AG04449 (cell line): Measurements from ENCODE around the gene GRK3.

Source experiments
- CTCF ChIA-PET: fragments of 350-600 bp; formaldehyde crosslinking; extraction: SDS; loops from one replicate; lab custom pipeline; 2021; ENCODE audit warnings: antibody characterized with exemption; lab: Yijun Ruan, JAX
- POLR2A ChIA-PET: fragments of 400-600, 350-600 bp; formaldehyde crosslinking; extraction: SDS; loops from one replicate; lab custom pipeline; 2020; ENCODE audit warnings: antibody characterized with exemption, inconsistent platforms; lab: Yijun Ruan, JAX
- DNase-seq: peaks from one replicate; pipeline ENCODE4 v3.0.0-alpha.2; 2010; ENCODE audit warnings: low read depth, low spot score
- H3K4me3 ChIP-seq: 2 replicates; pipeline ENCODE4 v1.5.1; 2011; ENCODE audit warnings: low read depth, mild to moderate bottlenecking, control low read depth, low read length
- CTCF ChIP-seq: IDR thresholded peaks from one replicate; pipeline ENCODE4 v1.5.1; 2011; ENCODE audit warnings: mild to moderate bottlenecking, moderate library complexity, low read length, control low read depth, inconsistent platforms; ENCODE audit not compliant: insufficient read depth; ENCODE audit errors: missing control alignments

GRK3 gene

GRCh38 chr22:25693268-25693565 is 128.7 kb downstream of the GRK3 start:
- no peak overlapping the region for H3K4me3 ChIP-seq
- no peak for TF ChIP-seq CTCF
- DNase-seq: no peak
- CTCF ChIA-PET: interaction anchor here (1.1 to 1.4 kb wide), 2 partner anchors 9 to 11 kb away, joined by 3 read pairs; no protein-coding TSS in a partner anchor
- POLR2A ChIA-PET: no interaction called here

GRCh38 chr22:25694196-25694907 is 129.9 kb downstream of the GRK3 start:
- CTCF ChIA-PET: no interaction called here
- H3K4me3 ChIP-seq: no peak overlapping the region
- POLR2A ChIA-PET: no interaction called here
- DNase-seq: no peak
- TF ChIP-seq CTCF: no peak

GRCh38 chr22:25695146-25695545 is 130.7 kb downstream of the GRK3 start:
- POLR2A ChIA-PET: no interaction called here
- CTCF ChIA-PET: no interaction called here
- no peak overlapping the region for H3K4me3 ChIP-seq
- no peak for TF ChIP-seq CTCF
- no peak for DNase-seq

GRCh38 chr22:25696763-25697162 is 132.3 kb downstream of the GRK3 start:
- CTCF ChIA-PET: interaction anchor here (1.3 to 1.6 kb wide), 2 partner anchors 75 to 76 kb away, joined by 3 to 5 read pairs; no protein-coding TSS in a partner anchor
- H3K4me3 ChIP-seq: no peak overlapping the region
- DNase-seq: no peak
- POLR2A ChIA-PET: no interaction called here
- TF ChIP-seq CTCF: no peak

- DNase-seq: no peak
- H3K4me3 ChIP-seq: no peak overlapping the region
- CTCF ChIA-PET: interaction anchor here (1.3 to 1.6 kb wide), 2 partner anchors 74 to 76 kb away, joined by 3 to 5 read pairs; no protein-coding TSS in a partner anchor
- POLR2A ChIA-PET: no interaction called here
- TF ChIP-seq CTCF: no peak
Measured at GRCh38 chr22:25697181-25697664, 132.7 kb downstream of the GRK3 start.

GRCh38 chr22:25697978-25698377 is 133.5 kb downstream of the GRK3 start:
- CTCF ChIA-PET: interaction anchor here (1.0 to 1.6 kb wide), 3 partner anchors 74 to 154 kb away, joined by 3 to 5 read pairs (median 3); no protein-coding TSS in a partner anchor
- POLR2A ChIA-PET: no interaction called here
- TF ChIP-seq CTCF: no peak

More at GRCh38 chr22:25697978-25698377, 133.5 kb downstream of the GRK3 start:
- H3K4me3 ChIP-seq: no peak overlapping the region
- DNase-seq: no peak
